Smooth muscle cell (in vitro differentiated cells): ENCODE measurements around the gene RGSL1. TPM values are rescaled to one million over a fixed set of nuclear protein-coding genes. Genes with fewer than 3 reads are reported as not detected.

Experiments used
- DNase-seq: peaks from one replicate; lab custom pipeline; 2025; ENCODE audit not compliant: unreplicated experiment; lab: John Stamatoyannopoulos, UW
- H2AFZ ChIP-seq: fragments of 200-600 bp; sonication (generic); 2 replicates; pipeline ENCODE4 v1.6.0; 2016; ENCODE audit warnings: antibody characterized with exemption, low read depth, mild to moderate bottlenecking
- H3F3A ChIP-seq: fragments of 200-600 bp; sonication (generic); 2 replicates; pipeline ENCODE4 v1.6.0; 2017; ENCODE audit warnings: antibody characterized with exemption, low read depth
- H3K27ac ChIP-seq: fragments of 200-600 bp; sonication (generic); 2 replicates; pipeline ENCODE4 v1.5.1; 2016; ENCODE audit warnings: low read depth, mild to moderate bottlenecking
- H3K27me3 ChIP-seq: fragments of 200-600 bp; sonication (generic); 2 replicates; pipeline ENCODE4 v1.6.1; 2016; ENCODE audit warnings: low read depth, mild to moderate bottlenecking
- H3K36me3 ChIP-seq: fragments of 200-600 bp; sonication (generic); 2 replicates; pipeline ENCODE4 v1.5.1; 2016; ENCODE audit warnings: low read depth
- H3K4me1 ChIP-seq: fragments of 200-600 bp; sonication (generic); 2 replicates; pipeline ENCODE4 v1.5.1; 2016; ENCODE audit warnings: low read depth
- H3K4me2 ChIP-seq: fragments of 200-600 bp; sonication (generic); 2 replicates; pipeline ENCODE4 v1.6.0; 2016; ENCODE audit warnings: mild to moderate bottlenecking
- H3K4me3 ChIP-seq: fragments of 200-600 bp; sonication (generic); 2 replicates; pipeline ENCODE4 v1.5.1; 2016; ENCODE audit warnings: mild to moderate bottlenecking
- H3K79me2 ChIP-seq: fragments of 200-600 bp; sonication (generic); 2 replicates; pipeline ENCODE4 v1.6.0; 2016; ENCODE audit warnings: low read depth, mild to moderate bottlenecking
- H3K9ac ChIP-seq: fragments of 200-600 bp; sonication (generic); 2 replicates; pipeline ENCODE4 v1.6.0; 2016; ENCODE audit warnings: low read depth
- H3K9me3 ChIP-seq: fragments of 200-600 bp; sonication (generic); replicated peaks from 2 replicates; pipeline ENCODE4 v1.5.1; 2016; ENCODE audit warnings: low read depth
- H4K20me1 ChIP-seq: fragments of 200-600 bp; sonication (generic); 2 replicates; pipeline ENCODE4 v1.6.0; 2016; ENCODE audit warnings: low read depth
- WGBS: methylation state at CpG from one replicate; pipeline ENCODE4 v1.1.7; 2016; ENCODE audit warnings: low lambda C conversion rate; 5-methylcytosine and 5-hydroxymethylcytosine counted together
- polyA plus RNA-seq: library from polyadenylated mRNA; unstranded; fragments of >200 nt; fragmentation: Nextera tagmentation; extraction: Ambion mirVana; gene quantifications from 2 replicates; pipeline ENCODE4 v1.2.1, GENCODE V29; 2016
- total RNA-seq: library from RNA; depleted of rRNA; stranded (reverse); fragments of >200 nt; gene quantifications from 2 replicates; pipeline ENCODE4 v1.2.3, GENCODE V29; 2014
- TF ChIP-seq, protein P1 (sequence below): fragments of 200-600 bp; sonication (generic); IDR thresholded peaks from 2 replicates; pipeline ENCODE4 v1.5.1; 2017; ENCODE audit warnings: borderline replicate concordance, mild to moderate bottlenecking, antibody characterized with exemption; ENCODE audit not compliant: insufficient read depth, poor library complexity, severe bottlenecking

Gene RGSL1
- total and polyA plus RNA-seq, 2 experiments from 2014 or later = not detected

DNA sequence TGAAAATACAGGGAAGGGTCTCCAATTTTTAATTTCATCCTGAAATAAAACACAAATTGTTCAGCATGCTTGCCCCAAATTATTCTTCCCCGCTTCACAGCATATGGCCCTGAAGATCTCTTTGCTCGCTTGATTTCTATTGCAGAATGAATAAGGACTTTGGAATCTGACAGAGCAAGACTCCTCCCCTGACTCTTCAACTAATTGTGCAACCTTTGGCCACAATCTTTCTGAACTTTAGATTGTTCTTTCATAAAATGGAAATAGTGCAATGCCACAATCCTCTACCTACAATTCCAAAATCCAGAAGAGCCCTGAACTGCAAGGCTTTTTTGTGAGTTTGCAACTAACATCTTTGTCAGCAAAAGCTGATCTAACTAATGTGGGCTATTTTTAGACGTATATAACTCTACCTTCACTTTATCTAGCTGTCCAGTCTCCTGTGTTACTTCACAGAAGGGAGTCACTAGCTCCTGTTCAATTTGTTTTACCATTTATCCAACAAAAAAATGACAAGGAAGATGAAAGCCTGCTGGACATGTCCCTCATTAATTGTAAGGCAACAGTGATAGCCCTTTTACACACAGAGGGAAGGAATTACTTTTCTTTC lies 125.7 kb downstream of the RGSL1 start:
- TF ChIP-seq, protein P1, sequence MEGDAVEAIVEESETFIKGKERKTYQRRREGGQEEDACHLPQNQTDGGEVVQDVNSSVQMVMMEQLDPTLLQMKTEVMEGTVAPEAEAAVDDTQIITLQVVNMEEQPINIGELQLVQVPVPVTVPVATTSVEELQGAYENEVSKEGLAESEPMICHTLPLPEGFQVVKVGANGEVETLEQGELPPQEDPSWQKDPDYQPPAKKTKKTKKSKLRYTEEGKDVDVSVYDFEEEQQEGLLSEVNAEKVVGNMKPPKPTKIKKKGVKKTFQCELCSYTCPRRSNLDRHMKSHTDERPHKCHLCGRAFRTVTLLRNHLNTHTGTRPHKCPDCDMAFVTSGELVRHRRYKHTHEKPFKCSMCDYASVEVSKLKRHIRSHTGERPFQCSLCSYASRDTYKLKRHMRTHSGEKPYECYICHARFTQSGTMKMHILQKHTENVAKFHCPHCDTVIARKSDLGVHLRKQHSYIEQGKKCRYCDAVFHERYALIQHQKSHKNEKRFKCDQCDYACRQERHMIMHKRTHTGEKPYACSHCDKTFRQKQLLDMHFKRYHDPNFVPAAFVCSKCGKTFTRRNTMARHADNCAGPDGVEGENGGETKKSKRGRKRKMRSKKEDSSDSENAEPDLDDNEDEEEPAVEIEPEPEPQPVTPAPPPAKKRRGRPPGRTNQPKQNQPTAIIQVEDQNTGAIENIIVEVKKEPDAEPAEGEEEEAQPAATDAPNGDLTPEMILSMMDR = no peak
- peaks cover 3% of the 10 kb centered on the region for H3F3A ChIP-seq
- H3K27me3 ChIP-seq = no peaks in the 10 kb centered on the region
- peak overlapping the region; percentile 54 for H3K27ac ChIP-seq
- H3K79me2 ChIP-seq = no peaks in the 10 kb centered on the region
- H3K4me3 ChIP-seq = no peak overlapping the region
- H3K36me3 ChIP-seq = no peaks in the 10 kb centered on the region
- no peak for DNase-seq
- 52% methylated on average over 3 of the region's 3 CpGs for WGBS
- peak overlapping the region; percentile 58 for H3K4me2 ChIP-seq
- H2AFZ ChIP-seq = no peak overlapping the region
- no peak overlapping the region for H3K9ac ChIP-seq
- no peaks in the 10 kb centered on the region for H3K9me3 ChIP-seq
- no peaks in the 10 kb centered on the region for H3K4me1 ChIP-seq
- no peaks in the 10 kb centered on the region for H4K20me1 ChIP-seq

DNA sequence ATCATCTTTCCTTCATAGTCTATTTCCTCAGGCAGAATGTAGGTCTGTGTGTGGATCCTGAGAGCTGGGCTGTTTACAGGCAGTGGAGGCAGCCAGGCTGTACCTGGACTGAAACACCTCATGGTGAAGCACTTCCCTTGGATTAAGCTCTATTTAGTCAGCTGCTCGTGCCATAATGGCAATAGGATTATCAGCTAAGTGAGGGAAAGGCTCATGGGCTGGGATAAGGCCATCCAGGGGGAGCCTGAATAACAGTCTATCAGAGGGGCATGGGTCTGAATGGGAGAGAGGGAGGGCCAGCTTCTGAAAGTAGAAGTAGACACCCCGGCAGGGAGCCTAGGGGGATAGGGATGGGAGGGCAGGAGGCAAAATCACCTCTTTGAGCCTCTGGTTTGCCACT lies 130.8 kb downstream of the RGSL1 start:
- 83% methylated on average over 2 of the region's 2 CpGs for WGBS
- no peaks in the 10 kb centered on the region for H4K20me1 ChIP-seq
- DNase-seq = no peak
- H3K36me3 ChIP-seq = no peaks in the 10 kb centered on the region
- H2AFZ ChIP-seq = no peak overlapping the region
- no peak overlapping the region for H3K9ac ChIP-seq
- no peaks in the 10 kb centered on the region for H3K4me1 ChIP-seq
- no peaks in the 10 kb centered on the region for H3K79me2 ChIP-seq
- TF ChIP-seq, protein P1 = no peak
- H3K27ac ChIP-seq = no peak overlapping the region
- no peak overlapping the region for H3K4me3 ChIP-seq
- H3K9me3 ChIP-seq = no peaks in the 10 kb centered on the region
- no peak overlapping the region for H3K4me2 ChIP-seq
- H3F3A ChIP-seq = peaks cover 1% of the 10 kb centered on the region
- no peaks in the 10 kb centered on the region for H3K27me3 ChIP-seq

DNA sequence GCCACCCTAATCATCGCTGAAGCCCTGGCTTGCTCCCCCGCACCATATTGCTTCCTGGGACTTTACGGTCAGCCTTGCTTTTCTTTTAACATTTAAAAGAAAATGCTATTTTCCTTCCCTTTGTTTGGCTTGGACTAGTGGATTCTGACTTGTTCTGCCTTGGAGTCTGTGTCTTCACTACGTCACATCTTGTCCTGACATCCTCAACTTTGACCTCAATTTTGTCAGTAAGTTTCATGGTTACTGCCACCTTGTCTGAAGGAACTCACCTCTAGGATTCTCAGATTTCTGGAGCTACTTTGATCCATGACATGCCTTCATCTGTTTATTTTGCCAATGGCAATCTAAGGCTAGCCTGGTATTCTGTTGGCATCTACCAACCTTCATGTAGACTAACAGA lies 134.8 kb downstream of the RGSL1 start:
- WGBS = 96% methylated on average over 4 of the region's 4 CpGs
- no peak overlapping the region for H3K27ac ChIP-seq
- TF ChIP-seq, protein P1 = no peak
- no peak overlapping the region for H3K4me2 ChIP-seq
- no peak overlapping the region for H3K9ac ChIP-seq
- no peaks in the 10 kb centered on the region for H3K9me3 ChIP-seq
- DNase-seq = no peak
- H3K36me3 ChIP-seq = no peaks in the 10 kb centered on the region
- no peaks in the 10 kb centered on the region for H4K20me1 ChIP-seq
- no peak overlapping the region for H2AFZ ChIP-seq
- H3K4me1 ChIP-seq = no peaks in the 10 kb centered on the region
- no peaks in the 10 kb centered on the region for H3K27me3 ChIP-seq
- H3F3A ChIP-seq = no peaks in the 10 kb centered on the region
- H3K79me2 ChIP-seq = no peaks in the 10 kb centered on the region
- H3K4me3 ChIP-seq = no peak overlapping the region

DNA sequence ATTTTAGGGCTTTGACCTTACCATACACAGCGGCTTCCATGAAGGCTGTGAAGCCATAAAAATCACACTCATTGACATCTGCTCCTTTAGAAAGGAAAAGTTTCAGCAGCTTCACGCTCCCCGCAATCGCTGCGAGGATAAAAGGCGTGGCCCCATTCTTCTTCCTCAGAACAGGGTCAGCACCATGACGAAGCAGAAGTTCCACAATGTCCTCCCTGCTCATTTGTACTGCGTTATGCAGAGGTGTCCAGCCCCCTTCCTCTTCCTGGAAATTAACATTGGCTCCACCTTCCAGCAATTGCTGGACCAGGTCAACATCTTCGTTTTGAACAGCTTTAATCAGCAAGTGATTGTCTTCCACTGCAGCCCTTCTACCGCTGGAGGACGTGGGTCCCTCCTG lies 136.4 kb downstream of the RGSL1 start:
- Histone ChIP-seq H3K27ac (no peak overlapping the region), H3K9me3 (no peaks in the 10 kb centered on the region), H3F3A (no peaks in the 10 kb centered on the region), H3K4me2 (no peak overlapping the region), H3K9ac (no peak overlapping the region), H3K79me2 (no peaks in the 10 kb centered on the region), H4K20me1 (no peaks in the 10 kb centered on the region), H2AFZ (no peak overlapping the region), H3K36me3 (no peaks in the 10 kb centered on the region), H3K4me1 (no peaks in the 10 kb centered on the region), H3K27me3 (no peaks in the 10 kb centered on the region), H3K4me3 (no peak overlapping the region)
- TF ChIP-seq, protein P1 = no peak
- 94% methylated on average over 11 of the region's 11 CpGs for WGBS
- no peak for DNase-seq
